ENCODE results near the gene SLC17A4.

The SLC17A4 gene

GRCh38 chr6:25750906-25751305, 3.6 kb upstream of the SLC17A4 start:
- no peak for DNase-seq

GRCh38 chr6:25753079-25753478, 1.5 kb upstream of the SLC17A4 start:
- no peak for DNase-seq

- DNase-seq = no peak
These were observed 941 bp downstream of the SLC17A4 start for GRCh38 chr6:25755483-25755882.

- no peak for DNase-seq
These were observed 2.1 kb downstream of the SLC17A4 start for GRCh38 chr6:25756382-25757363.

- DNase-seq = no peak
These were observed 3.5 kb downstream of the SLC17A4 start for GRCh38 chr6:25757936-25758642.

- DNase-seq = no peak
These were observed 10.1 kb downstream of the SLC17A4 start for GRCh38 chr6:25764611-25765010.

GRCh38 chr6:25768566-25768965, 14.0 kb downstream of the SLC17A4 start:
- no peak for DNase-seq

GRCh38 chr6:25769983-25770382, 15.4 kb downstream of the SLC17A4 start:
- no peak for DNase-seq

GRCh38 chr6:25774120-25774715, 19.7 kb downstream of the SLC17A4 start:
- DNase-seq = no peak

GRCh38 chr6:25777031-25777430, 22.5 kb downstream of the SLC17A4 start:
- no peak for DNase-seq

- DNase-seq = no peak
These were observed 23.5 kb downstream of the SLC17A4 start for GRCh38 chr6:25777856-25778649.

GRCh38 chr6:25781134-25781533, 26.6 kb downstream of the SLC17A4 start:
- DNase-seq = no peak

GRCh38 chr6:25787428-25787827, 32.9 kb downstream of the SLC17A4 start:
- DNase-seq = no peak

GRCh38 chr6:25788305-25788922, 33.9 kb downstream of the SLC17A4 start:
- no peak for DNase-seq

- no peak for DNase-seq
These were observed 34.9 kb downstream of the SLC17A4 start for GRCh38 chr6:25789475-25789874.

GRCh38 chr6:25792016-25792415, 37.5 kb downstream of the SLC17A4 start:
- DNase-seq = no peak

GRCh38 chr6:25793970-25794369, 39.4 kb downstream of the SLC17A4 start:
- DNase-seq = no peak

GRCh38 chr6:25794784-25795183, 40.2 kb downstream of the SLC17A4 start:
- DNase-seq = no peak

- DNase-seq = no peak
These were observed 46.9 kb downstream of the SLC17A4 start for GRCh38 chr6:25801436-25801835.

GRCh38 chr6:25804804-25805203, 50.3 kb downstream of the SLC17A4 start:
- DNase-seq = no peak

GRCh38 chr6:25815194-25815593, 60.7 kb downstream of the SLC17A4 start:
- DNase-seq = no peak

GRCh38 chr6:25816252-25816651, 61.7 kb downstream of the SLC17A4 start:
- DNase-seq = no peak
